GM12801 (cell line): ENCODE results near the gene BTBD9.

Source experiments
- CTCF ChIP-seq: IDR thresholded peaks from one replicate; pipeline ENCODE4 v1.5.1; 2011; ENCODE audit warnings: control low read depth; ENCODE audit not compliant: insufficient read length; ENCODE audit errors: extremely low read depth

The BTBD9 gene

GRCh38 chr6:38163186-38164130, 476.3 kb downstream of the BTBD9 start:
- no peak for TF ChIP-seq CTCF

GRCh38 chr6:38162493-38163185, 477.1 kb downstream of the BTBD9 start:
- TF ChIP-seq CTCF: no peak

GRCh38 chr6:38161754-38162492, 477.8 kb downstream of the BTBD9 start:
- TF ChIP-seq CTCF: no peak

DNA sequence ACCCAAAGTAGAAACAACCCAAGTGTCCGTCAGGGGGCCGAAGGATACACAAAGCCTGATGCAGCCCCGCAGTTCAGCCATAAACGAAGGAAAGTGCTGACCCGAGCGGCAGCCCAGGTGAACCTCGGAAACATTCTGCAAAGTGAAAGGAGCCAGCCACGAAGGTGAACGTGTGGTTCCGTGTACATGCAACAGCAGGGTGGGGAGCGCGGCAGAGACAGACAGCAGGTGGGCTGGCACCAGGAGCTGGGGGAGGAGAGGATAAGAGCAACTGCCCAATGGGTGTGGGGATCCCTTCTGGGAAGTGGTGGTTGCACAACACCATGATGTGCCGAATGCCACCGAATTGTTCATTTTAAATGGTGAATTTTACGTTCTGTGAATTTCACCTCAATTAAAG, 478.4 kb downstream of the BTBD9 start:
- no peak for TF ChIP-seq CTCF

DNA sequence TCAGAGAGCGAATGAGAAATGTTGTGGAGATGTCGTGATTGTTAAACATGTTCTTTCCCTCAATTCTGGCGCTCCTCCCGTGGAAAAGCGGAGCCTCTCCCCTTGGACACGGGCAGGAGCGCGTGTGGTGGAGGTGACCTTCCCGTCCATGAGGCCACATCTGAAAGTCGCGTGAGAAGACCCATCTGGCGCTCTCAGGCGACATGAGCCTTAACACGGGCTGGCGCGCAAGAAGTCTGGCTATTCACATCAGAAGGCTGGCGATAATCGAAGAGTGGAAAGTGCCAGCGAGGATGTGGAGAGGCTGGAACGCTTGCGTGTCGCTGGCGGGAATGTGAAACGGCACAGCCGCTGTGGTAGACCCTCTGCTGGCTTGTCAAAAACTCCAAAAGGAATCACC, 478.9 kb downstream of the BTBD9 start:
- no peak for TF ChIP-seq CTCF

- no peak for TF ChIP-seq CTCF
Measured at GRCh38 chr6:38159596-38159995, 480.1 kb downstream of the BTBD9 start.

DNA sequence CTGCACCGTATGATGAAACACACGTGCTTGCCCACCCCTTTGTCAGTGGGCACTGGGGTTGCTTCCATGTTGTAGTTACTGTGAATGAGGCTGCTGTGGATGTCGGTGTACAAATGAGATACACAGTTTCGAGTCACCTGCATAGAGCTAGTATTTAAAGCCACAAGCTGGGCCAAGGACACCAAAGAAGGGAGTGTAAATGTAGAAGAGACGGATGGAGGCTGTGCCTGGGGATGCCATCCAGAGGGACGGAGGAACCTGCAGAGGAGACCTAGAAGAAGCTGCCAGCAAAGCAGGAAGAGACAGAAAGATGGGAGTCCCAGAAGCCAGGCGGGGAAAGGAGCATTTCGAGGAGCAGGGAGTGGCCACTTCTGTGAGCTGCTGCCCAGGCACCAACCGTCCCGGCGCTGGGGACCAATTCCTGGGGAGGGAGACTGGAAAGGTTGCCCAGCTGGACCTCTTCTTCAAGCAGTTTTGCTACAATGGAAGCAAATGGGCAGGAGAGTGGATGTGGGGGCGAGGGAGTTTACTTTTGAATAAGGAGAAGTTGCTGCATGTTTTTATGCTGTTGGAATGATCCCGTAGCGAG, 480.9 kb downstream of the BTBD9 start:
- TF ChIP-seq CTCF: no peak
